Prostate gland (tissue), 2 donors: ENCODE measurements around the gene SFXN1.

Source experiments
- POLR2A ChIP-seq: fragments of 450-650 bp; IDR thresholded peaks from one replicate; pipeline ENCODE4 v1.6.1; 2016; ENCODE audit warnings: antibody characterized with exemption, mild to moderate bottlenecking
- POLR2AphosphoS5 ChIP-seq: sonication (generic); formaldehyde crosslinking; IDR thresholded peaks from one replicate; pipeline ENCODE4 v1.6.1; 2017; ENCODE audit warnings: antibody characterized with exemption
- TF ChIP-seq, protein P1 (sequence below), 4 experiments: fragments of 200-600 bp in 2 of 4; fragments of 450-650 bp in 2 of 4; sonication (generic) in 2 of 4; IDR thresholded peaks; 1 replicate in 3 of 4; 2 replicates in 1 of 4; pipeline ENCODE4 v1.5.1; 2016 to 2019; ENCODE audit warnings: antibody characterized with exemption in 4 of 4, mild to moderate bottlenecking in 2 of 4, moderate library complexity in 2 of 4

DNA sequence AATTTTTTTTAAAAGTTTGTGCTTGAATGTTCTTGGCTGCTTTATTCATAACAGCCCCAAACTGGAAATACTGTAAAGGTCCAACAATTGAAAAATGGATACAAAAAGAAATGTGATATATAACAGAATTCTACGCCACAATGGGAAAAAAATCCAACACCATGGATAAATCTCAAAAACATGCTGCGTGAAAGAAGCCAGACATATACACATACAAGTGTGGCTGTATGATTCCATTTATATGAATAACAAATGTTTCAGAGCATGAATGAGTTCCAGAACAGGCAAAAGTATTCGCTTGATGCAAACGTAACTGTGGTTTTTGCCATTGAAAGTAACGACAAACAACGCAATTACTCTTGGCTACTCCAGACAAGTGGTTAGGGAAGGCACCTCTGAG lies 7.2 kb upstream of the SFXN1 start:
- TF ChIP-seq, protein P1, sequence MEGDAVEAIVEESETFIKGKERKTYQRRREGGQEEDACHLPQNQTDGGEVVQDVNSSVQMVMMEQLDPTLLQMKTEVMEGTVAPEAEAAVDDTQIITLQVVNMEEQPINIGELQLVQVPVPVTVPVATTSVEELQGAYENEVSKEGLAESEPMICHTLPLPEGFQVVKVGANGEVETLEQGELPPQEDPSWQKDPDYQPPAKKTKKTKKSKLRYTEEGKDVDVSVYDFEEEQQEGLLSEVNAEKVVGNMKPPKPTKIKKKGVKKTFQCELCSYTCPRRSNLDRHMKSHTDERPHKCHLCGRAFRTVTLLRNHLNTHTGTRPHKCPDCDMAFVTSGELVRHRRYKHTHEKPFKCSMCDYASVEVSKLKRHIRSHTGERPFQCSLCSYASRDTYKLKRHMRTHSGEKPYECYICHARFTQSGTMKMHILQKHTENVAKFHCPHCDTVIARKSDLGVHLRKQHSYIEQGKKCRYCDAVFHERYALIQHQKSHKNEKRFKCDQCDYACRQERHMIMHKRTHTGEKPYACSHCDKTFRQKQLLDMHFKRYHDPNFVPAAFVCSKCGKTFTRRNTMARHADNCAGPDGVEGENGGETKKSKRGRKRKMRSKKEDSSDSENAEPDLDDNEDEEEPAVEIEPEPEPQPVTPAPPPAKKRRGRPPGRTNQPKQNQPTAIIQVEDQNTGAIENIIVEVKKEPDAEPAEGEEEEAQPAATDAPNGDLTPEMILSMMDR (IDR thresholded peaks at IDR 0.05), result no peak
- no peak for TF ChIP-seq POLR2AphosphoS5
- TF ChIP-seq POLR2A, result no peak
